ENCODE measurements around the gene ZNF18.
A peak's percentile ranks its signal among the peaks of the same experiment; 100 is the strongest.
"Not testable (repeated sequence)": the region's sequence is repeated elsewhere in the genome, so short reads cannot be mapped to it uniquely, and the experiment has no call there.

Gene ZNF18

DNA sequence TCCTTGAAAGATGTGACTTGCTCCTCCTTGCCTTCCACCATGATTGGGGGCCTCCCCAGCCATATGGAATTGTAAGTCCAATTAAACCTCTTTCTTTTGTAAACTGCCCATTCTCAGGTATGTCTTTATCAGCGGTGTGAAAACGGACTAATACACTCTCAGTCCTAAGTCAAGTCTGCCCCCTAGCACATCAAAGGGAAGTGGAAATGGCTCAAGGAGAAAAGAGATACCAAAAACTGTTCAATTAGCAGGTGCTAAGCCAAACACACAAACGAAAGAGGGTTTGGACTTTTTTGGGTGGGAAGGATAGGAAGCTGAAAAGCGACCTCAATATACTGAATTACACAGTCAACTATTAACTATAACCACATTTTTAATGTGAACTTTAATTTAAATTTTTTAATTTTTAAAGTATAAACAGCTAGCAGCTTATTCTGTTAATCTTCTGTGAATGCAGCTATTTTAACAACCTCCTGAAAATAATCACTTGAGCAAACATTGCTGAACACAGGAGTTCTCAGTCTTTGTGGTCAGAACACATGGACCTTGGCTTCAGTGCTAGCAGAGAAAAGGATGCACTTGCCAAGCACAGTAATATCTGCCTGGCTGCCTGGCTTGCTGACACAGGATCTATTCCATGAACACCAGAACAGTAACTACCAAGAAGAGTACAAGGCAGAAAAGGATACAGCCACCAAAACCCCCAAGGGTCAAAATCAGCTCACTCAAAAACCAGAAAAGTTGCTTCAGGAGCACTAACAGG, 10.9 kb downstream of the ZNF18 start:
- DNase-seq (ENCODE audit: low read depth in 2 of 2), result no peak

- DNase-seq (ENCODE audit: low read depth in 2 of 2), result no peak
These were observed 15.4 kb downstream of the ZNF18 start for GRCh38 chr17:11981862-11982261.

DNA sequence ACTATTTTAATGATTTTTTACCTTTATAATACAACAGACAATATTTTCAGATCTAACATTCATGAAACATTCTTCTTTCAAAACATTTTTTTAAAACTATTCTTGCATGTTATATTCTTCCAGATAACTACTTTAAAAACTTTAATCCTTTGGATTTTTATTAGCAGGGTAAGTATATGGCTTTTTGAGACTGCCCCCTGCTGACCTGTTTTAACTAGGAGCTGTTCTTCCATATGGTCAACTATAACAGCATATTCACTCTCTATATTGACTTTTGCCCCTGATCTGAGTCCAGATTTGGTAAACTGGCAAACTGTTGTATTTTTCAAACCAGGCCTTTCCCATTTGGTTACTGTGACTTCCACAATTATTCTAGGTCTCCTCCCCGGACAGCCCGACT, 16.5 kb downstream of the ZNF18 start:
- no peak for DNase-seq (ENCODE audit: low read depth in 2 of 2)

DNA sequence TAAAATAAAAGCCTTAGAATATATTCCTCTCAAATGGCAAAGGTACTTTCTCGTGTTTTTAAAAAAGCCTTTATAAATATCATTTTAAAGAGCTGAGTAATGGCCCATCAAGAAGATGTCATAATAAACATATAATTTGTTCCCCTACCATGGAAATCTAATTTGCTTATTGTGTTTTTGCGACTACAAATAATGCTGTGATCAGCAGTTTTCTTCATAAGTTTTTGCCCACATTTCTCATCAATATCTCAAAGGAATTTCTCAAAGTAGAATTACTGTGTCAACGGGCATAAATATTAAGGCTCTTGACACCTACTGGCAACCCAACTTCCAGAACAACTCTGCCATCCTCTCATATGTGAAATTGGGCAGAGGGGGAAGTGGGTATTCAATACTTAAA, 17.5 kb downstream of the ZNF18 start:
- no peak for DNase-seq (ENCODE audit: low read depth in 2 of 2)

GRCh38 chr17:11972741-11973140, 24.5 kb downstream of the ZNF18 start:
- not testable (repeated sequence) for DNase-seq (ENCODE audit: low read depth in 2 of 2)

GRCh38 chr17:11969565-11969964, 27.7 kb downstream of the ZNF18 start:
- DNase-seq (ENCODE audit: low read depth in 2 of 2), result no peak

- DNase-seq (ENCODE audit: low read depth in 2 of 2), result no peak
These were observed 42.3 kb downstream of the ZNF18 start for GRCh38 chr17:11954936-11955335.

DNA sequence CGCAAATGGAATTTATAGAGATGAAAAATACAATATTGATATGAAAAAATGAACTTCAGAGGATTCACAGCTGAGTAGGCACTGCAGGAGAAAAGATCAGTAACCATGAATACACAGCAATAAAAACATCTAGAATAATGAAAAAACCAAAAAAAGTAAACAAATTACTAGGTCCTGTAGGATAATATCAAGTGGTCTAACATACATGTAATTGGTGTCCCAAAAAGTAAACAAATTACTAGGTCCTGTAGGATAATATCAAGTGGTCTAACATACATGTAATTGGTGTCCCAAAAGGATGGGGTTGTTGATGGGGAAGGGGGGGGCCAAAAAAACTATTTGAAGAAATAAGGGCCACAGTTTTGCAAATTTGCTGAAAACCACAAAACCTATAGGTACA, 43.4 kb downstream of the ZNF18 start:
- DNase-seq (ENCODE audit: low read depth in 2 of 2), result no peak

GRCh38 chr17:11952610-11953009, 44.7 kb downstream of the ZNF18 start:
- no peak for DNase-seq (ENCODE audit: low read depth in 2 of 2)

DNA sequence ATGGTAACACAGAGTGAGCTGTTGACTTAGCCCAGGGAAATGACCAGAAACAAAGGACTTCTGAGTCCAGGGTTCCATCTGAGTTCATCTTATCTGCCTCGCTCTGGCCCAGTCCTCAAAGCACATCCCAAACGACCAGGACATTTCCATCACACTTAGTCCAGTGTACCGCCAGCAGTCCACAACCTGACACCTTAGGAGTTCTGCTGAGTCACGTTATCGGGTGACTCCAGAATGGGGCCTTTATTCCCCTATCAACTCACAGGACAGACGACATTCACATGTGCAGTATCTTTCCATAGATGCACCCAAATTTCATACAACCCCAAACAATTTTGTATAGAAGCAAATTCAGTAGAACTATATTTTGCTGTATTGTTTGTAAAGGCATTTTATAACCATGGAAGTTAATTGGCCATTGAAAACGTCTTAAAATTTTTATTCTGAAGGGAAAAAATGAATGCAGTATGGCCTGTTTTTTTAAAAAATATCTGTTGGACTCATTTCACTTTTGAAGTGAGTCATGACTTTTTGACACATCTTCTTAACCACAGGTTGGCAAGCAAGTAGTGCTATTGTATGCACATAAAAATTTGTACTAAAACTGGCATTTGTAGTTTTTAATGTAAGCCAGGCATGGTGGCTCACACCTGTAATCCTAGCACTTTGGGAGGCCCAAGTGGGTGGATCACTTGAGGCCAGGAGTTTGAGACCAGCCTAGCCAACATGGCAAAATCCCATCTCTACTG, 46.3 kb downstream of the ZNF18 start:
- DNase-seq (ENCODE audit: low read depth in 2 of 2), result no peak

- not testable (repeated sequence) for DNase-seq (ENCODE audit: low read depth in 2 of 2)
These were observed 47.7 kb downstream of the ZNF18 start for GRCh38 chr17:11949571-11949970.

DNA sequence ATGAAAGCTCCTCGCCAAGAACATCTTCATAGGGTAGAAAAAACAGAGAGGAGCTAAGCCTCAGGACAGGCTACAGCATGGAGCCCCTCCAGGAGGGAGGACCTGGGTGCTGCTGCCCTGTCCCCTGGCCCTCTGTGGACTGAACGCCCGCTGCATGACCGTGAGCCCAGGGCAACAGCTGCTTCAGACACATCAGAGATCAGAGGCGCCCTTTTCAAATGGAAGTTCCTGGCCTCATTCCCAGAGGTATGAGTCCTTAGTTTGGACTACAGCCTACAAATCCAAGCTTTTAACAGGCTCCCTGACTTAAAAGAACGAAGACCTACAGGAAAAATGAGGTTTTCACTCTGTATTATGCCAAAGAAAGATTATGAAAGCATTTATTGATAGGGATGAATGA, 48.5 kb downstream of the ZNF18 start:
- DNase-seq (ENCODE audit: low read depth in 2 of 2), result no peak

DNA sequence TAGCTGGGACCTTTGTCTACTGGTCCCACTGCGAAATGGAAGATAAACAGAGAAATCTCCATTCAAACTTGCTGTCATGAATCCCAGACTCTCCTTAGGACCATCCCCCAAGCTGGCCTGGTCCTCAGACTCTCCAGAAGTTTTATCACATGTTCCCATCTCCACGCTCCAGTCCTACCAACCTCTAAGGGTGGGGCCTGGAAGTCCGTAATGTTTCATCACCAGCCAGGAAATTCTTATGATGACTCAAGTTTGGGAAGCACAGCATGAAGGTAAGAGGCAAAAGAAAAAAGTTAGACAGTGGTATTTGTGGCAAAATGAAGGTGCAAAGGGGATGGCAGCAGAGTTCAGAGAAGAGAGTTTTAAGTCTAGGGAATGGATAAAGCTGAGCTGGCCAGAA, 52.7 kb downstream of the ZNF18 start:
- DNase-seq (ENCODE audit: low read depth in 2 of 2), result no peak

DNA sequence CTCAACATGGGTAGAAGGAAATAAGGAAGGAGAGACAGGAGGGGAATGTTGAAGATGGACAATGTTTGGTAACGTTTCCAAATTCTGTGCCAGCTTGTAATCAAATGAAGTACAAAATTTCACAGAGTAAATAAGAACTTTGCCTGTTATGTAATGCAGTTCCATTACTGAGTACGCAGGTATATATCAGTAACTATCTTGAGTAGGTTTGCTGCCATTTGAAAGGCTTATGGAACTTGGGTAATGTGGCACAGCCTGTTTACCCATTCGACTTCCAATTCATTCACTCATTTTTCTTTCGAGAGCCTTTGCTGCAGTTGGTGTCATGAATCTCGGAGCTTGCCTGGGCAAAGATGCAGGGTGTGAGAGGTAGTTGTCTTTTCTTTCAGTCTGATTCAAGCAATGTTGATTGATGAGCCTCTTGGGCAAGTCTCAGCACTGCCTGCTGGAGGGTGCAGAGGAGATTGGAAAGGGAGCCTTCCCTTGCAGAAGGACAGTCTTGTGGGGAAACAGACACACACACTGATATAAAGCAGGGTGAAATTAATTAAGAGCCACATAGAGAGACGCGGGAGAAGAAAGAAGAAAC, 53.4 kb downstream of the ZNF18 start:
- no peak for DNase-seq (ENCODE audit: low read depth in 2 of 2)

DNA sequence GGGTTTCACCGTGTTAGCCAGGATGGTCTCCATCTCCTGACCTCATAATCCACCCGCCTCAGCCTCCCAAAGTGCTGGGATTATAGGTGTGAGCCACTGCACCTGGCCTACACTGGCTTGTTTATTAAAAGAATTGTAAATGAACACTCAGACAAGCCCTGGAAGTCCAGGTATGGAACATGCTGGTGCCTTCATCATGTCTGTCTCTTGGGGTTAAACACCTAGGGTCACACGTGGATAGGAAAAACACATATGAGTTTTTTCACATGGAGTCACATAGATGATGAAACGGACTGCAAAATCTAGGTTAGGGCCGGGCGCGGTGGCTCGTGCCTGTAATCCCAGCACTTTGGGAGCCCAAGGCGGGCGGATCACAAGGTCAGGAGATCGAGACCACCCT, 54.2 kb downstream of the ZNF18 start:
- not testable (repeated sequence) for DNase-seq (ENCODE audit: low read depth in 2 of 2)

GRCh38 chr17:11940904-11941303, 56.4 kb downstream of the ZNF18 start:
- no peak for DNase-seq (ENCODE audit: low read depth in 2 of 2)

- peak; percentile 0 to 1 for DNase-seq (ENCODE audit: low read depth in 2 of 2)
These were observed 61.4 kb downstream of the ZNF18 start for GRCh38 chr17:11935734-11936406.

DNA sequence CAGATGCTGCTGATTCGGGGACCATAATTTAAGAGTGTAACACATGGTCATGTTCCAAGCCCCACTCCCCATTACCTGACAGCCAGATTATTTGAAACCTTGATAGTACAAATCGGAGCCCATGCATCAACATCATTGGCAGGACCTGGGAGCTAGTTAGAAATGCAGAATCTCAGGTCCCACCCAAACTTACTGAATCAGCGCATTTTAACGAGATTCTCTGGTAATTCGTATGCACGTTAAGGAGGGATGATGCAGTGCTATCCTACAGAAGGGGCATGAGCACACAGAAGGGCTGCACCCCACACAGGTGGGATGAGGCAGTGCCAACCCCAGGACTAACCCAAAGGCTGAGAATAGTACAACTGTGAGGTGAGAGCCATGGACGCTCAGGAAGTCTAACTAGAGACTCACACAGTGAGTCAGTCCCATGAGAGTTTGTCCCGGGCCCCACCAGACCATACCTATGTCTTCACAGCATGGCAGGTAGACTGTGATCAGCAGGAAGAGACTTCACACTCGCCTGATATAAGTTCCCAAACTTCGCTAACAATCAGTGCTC, 64.9 kb downstream of the ZNF18 start:
- DNase-seq (ENCODE audit: low read depth in 2 of 2), result no peak

DNA sequence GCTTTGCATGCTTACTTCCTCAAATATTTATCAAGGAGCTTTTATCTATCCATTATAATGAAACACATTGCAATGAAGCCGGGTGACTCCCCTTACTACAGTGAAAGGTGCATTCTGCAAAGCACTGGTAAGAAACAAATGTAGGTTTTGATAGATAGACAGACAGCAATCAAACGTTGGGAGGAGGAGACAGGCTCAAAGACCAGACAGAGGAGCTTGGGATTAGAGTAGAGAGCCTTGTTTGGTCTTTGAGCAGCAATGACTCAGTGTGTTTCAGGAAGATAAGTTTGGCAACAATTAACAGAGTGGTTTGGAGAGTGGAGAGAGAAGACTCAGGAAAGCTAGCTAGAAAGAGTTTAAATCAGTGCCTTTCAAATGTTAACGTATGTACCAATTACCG, 68.8 kb downstream of the ZNF18 start:
- no peak for DNase-seq (ENCODE audit: low read depth in 2 of 2)
